ENCODE measurements around the gene ADTRP.

The ADTRP gene

DNA sequence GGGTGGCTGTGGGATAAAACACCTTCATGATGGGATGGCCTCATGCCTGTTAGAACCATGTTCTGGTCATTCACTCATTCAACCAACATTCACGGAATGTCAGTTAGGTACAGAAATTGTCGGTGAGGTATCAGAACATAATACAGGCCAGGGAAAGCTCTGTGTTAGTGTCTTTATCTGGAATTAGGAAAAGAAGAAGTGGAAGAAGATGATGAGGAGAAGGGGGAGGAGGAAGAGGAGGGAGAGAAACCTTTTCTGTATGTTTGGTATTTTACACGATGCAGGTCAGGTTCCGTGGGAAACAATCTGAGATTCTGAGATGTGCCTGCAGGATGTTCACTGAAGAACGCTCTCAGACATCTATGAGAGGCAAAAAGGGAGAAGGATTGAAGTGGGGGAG, 5.6 kb downstream of the ADTRP start:
- DNase-seq (ENCODE audit: low spot score) = no peak

DNA sequence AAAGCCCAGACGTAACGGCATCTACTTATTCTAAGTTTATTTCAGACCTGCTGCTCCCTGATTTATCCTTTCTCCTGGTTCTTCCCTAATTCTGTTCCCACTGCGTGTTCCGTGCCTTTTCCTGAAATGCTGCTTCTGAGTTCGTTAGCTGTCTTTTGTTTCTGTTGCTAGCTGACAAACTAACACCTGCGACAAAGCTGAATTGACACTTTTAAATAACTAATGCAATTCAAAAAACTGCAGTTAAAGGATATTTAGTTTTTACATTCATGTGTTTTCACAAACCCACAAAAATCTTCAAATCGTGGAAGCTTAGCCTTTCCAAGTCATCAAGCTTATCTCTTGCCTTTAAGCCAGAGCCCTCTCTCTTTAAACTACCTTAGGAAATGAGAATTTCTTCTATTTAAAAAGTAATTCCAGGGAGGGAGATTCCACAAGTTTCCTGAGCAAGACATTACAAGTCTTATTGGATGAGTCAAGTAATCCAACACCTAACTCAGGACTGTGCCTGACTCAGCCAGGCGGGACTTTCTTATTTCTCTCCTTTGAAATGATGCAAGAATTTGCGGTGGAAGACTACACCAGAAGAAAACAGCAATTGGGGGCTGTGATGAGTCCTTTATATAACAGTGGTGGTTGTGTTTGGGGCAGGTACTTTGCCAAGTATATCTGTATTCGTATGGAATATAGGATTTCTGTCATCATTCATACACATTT, 6.3 kb downstream of the ADTRP start:
- DNase-seq (ENCODE audit: low spot score) = peak; percentile 61

DNA sequence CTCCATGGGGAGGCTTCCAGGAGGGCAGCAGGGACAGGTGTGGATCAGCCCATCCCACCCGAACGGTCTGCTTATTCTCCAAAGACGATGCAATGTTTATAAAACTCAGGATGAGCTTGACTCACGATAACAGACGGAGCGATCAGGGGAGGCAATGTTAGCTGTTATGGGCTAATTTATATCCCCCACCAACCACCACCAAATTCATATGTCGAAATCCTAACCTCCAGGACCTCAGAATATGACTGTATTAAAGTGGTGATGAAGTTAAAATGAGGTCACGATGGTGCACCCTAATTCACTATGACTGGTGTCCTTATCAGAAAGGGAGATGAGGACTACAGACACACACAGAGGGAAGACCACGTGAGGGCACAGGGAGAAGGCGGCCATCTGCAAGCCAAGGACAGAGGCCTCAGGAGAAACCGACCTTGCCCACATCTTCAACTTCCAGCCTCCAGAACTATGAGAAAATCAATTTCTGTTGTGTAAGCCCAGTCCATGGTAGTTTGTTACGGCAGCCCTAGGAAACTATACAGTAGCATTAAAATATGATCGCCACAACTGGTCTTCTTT, 7.0 kb downstream of the ADTRP start:
- DNase-seq (ENCODE audit: low spot score) = no peak

DNA sequence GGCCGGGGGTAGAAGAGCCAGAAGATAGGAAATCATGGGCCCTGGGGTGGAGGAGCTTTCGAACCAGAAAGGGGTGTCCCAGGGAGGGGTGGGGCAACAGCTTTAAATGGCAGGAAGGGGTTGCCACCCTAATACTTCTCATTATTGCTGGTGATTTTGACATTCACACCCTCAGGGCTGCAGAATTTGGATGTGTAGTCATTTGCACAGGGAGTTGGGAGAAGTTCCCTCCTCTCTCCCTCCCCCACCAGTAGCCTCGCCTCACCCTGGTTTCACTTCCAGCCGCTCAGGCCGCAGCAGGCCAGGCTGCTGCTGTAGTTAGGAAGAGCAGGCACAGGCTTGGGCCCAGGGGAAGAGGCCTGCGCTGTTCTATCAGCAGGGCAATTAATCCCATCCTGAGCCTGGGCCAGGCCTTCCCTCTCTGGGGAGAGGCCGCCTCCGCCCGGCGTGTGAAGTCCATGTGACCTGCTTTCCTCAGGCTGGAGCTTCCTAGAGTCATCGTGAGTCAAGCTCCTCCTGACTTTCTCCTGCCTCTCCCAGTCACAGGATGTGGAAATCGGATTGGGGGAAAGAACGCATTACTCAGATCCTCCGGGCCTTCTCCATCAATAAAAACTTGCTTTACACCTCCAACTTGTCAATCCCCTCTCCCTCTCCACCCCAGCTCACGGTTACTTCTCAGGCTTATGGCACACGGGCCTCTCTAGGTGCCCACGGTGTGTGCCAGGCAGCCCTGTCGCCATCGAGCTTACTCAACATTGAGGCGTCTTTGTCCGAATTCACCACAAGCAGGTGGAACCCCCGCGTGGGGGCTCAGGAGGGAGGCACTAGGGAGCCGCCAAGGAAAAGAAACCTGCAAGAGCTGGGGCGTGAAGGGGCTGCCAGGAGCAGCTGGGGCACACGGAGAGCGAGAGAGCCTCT, 7.8 kb downstream of the ADTRP start:
- DNase-seq (ENCODE audit: low spot score) = peak; percentile 97

DNA sequence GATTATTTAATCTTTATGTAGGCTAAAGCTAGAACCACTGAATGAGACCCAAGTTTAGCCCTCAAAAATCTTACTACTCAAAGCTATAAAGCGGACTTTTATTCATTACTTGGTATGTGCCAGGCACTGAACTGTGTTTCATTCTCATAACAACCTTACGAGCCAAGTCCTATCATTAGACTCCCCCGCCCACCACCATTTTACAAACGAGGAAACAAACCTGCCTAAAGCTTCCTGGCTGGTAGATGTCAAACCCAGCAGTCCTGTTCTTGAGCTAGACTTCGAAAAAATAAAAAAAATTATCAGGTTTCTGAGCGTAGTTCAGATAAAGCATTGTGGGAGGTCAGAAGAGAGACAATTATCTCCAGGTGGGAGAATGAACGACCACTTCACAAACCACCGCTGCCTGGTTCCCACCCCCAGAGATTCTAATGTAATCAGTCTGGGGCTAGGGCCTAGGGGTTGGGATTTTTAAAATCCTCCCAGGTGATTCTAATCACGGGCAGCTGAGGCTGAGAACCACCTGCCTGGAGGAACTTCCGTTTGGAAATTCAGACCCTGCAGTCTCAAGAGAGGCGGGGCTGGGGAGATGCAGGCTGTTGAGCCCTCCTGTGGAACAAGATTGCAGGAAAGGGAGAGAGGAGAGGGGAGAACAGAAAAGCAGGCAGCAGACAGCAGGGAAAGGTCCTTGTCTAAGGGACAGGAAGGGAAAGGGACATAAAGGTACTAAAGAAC, 8.6 kb downstream of the ADTRP start:
- no peak for DNase-seq (ENCODE audit: low spot score)

DNA sequence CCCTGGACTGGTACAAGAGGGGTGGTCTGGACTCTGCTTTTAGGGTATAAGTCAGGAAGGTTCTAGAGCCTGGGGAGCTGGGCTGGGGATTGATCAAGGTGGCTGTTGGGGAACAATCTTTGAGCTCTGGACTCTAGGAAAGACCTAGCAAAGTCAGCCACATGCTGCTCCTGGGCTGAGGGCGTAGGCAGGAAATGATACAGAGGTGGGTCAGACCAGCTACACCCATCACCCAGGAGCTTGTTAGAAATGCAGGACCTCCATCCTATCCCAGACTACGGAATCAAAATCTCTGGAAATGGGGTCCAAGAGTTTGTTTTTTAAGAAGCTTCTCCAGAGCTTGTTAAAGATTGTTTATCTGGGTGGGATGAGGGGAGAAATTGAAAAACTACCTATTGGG, 9.4 kb downstream of the ADTRP start:
- DNase-seq (ENCODE audit: low spot score) = peak; percentile 77

DNA sequence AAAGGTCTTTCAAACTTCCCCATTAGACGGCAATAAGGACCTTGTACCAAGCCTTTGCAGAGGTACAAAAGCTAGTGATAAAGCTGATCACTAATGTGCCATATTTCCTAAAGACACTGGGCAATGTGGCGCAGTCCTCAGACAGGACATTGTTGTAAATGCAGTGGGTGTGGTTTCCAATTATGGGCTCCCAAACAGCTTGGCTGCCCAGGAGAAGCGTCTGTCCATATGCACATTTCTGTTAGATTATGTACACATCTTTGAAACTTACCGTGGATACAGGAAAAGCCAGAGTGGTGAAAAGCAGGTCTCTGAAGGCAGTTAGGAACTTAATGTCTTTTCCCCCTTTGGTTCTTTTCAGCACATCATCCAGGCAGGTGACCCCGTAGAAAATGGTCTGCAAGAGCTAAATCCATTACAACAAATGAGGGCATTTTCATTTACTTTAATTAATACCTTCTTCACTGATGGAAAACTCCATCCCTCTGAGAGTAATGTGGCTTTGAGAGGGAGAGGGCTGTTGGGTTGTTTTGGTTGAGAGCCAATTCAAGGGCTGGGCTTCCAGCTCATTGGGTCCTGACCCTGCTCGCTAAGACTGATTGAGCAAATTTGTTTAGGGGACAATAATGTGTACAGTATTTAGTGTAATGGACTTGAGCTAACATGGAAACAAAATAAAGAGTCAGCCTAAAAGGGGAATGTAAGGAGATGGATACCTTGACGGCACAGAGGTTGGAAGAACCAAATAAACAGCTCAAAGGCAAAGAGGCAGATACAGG, 10.4 kb downstream of the ADTRP start:
- no peak for DNase-seq (ENCODE audit: low spot score)

DNA sequence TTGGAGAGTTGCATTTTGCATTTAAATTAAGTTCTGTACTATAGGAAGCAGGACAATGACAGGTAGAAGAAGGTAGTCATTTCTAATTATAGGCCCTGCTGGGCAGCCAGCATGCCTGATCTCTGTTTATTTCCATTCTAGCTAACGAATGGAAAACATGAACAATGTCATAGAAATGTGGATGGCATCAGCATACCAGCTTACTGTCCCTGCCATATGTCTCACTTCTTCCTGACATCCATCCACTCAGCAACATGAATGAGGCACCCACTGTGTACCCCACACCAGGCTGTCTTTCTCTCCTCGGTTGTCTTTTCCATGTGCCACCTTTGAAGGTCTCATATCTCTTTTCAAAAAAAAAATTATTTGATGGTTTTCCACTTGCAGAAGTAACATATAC, 11.1 kb downstream of the ADTRP start:
- DNase-seq (ENCODE audit: low spot score) = no peak

DNA sequence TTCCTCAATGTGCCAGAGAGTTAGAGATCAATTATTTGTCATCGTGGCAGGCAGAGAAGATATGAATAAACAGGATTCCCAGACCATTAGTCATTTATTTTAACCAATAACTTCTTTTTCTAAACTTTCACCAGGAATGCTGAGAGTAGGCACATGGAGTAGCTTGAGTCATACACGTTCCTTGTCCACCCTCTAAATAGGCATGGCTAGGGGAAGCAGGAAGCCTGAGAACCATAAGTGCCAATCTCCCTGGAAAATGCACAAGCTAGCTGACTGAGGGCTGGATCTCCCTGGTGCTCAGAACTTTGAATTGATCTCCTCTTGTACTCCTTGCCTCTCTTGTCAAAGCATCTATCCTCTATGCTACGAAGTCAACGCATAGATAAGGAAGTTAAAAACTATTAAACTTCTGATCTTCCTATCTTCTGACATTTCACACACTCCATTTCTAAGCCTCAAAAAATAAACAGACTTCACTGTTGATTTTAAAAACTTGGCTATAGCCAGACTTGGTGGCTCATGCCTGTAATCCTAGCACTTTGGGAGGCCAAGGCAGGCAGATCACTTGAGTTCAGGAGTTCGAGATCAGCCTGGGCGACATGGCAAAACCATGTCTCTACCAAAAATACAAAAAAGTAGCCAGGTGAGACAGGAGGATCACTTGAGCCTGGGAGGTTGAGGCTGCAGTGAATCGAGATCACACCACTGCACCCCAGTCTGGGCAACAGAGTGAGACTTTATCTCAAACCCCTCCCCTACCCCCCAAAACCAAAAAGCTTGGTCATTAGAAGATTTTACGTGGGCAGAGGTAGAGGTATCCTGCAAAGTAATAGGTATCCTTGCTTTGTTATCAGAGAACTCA, 11.8 kb downstream of the ADTRP start:
- DNase-seq (ENCODE audit: low spot score) = peak; percentile 100

DNA sequence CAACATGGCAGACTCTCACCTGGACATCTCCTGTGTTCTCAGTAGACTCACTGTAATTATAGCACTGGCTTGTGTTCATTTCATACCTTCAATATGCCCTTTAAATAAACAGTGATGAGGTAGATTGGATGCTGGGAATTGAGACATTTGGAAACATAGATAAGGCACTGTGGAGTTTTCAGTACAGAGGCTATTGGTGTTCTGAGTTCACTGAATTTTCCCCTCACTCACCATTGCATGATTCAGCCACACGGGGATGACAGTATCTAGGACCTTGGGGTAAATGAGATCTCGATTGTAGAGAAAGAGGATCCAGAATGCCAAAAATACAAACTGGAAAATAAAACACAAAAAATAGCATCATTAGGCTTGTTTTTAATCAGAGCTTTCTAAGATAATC, 12.6 kb downstream of the ADTRP start:
- no peak for DNase-seq (ENCODE audit: low spot score)

DNA sequence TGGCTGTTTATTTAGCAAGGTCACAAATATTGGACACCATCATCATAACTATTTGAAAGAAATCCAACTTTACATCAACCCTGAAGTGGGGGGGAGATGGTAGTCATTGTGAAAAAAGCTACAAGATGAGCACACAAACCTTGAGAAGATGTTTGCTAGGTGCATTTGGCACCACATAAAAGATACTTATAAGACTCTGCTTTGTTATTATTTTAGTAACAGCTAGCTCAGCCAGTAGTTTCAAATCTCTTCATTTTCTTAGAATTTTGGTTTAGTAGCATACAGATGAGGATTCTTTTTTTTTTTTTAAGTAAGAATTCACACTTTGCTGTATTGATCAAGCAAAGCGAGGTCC, 14.4 kb downstream of the ADTRP start:
- no peak for DNase-seq (ENCODE audit: low spot score)

DNA sequence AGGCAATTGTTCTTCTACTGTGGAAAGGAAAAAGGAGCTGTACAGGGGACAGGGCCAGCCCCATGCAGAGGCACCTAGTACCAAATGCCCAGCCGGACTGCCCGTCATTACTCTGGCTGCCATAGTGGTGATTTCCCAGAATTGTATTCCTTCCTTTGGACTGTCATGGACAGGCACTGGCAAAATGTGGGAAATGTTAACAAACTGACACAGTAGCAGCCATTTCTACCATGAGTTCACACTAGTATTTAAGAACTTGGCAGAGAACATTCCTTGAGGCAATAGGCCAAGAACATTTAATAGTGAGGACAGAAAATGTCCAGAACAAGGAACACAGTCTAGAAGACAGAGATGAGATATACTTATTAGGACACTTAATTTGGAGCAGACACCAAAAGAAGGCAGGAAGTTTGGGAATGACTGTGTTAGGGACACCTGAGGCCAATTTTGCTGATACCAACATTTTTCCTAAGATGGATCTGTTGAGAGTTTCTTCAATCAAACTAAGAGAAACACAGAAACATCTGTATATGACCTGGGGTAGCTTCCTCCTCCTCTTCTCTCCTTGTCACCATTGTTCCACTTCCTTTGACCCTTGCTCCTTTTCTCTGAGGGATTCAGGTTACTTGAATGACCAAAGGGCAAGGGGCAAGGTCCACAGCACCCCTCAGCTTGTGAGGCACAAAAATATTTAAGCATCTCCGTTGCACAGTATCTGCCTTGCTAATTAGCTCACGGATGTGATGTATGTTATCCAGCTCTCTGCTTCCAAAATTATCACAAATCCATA, 14.9 kb downstream of the ADTRP start:
- DNase-seq (ENCODE audit: low spot score) = no peak

DNA sequence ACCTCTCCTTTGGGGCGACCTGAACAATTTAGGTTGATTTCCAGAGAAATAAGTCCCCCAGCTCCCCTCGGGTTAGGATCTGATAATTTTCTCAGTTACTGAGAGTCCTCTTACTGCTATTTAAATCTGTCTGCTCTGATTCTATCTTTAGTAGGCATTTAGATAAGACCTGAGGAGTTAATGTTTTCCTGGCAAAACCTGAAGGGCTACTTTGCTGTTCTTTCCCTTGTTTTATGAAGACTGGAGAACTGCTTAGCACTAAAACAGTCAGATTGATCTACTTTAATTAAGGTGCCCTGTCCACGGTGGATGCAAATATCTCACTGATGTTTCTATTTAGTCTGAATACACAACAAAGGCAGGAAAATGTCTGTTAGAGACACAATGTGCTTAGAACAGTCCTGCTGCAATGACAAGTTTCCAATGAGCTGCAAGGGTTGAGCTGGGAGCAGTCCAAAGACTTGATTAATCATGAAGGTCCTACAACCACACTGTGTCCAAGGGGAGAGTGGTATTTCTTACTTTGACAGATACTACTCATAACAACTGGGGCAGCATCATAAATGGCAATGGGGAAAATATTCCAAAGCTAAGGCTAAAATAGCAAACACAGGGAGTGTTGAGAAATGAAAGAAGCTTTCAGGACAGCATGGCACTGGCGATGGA, 15.7 kb downstream of the ADTRP start:
- no peak for DNase-seq (ENCODE audit: low spot score)

DNA sequence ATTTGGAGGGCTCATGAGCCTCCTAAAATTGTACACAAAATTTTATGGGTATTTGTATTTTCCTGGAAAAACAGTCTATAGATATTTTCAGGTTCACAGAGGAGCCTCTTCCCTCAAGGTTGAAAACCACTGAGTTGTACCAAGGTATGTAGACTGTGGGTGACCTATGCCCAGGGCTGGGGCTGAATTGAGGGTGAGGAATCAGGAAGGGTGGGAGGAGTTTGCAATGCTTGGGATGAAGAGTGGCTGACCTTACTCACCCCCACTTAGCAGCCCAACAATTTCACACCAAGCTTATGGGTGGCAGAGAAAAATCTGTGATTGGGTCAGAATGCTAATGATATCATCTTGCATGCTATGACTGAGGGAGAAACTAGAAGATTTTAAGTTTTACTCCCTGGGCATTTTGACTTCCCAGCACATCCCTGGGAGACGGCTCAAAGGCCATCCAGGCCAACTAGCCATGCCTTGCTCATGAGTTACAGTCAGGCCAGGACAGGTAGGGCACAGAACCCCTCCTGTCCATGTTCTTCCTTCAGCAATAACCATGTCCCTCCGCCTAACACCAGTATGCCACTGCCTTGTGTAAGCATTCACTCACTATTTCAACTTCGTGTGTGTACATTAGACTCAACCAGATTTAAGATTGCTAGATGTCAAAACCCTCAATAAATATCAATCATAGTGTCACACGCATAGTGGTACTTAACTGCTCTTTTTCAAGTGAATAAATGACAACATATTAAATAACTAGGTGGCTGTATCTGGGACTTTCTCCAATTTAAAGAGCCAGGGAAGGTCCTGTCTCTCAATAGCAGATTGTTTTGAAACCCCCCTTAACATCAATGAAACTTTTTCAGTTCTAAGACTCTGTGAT, 16.6 kb downstream of the ADTRP start:
- DNase-seq (ENCODE audit: low spot score) = no peak

DNA sequence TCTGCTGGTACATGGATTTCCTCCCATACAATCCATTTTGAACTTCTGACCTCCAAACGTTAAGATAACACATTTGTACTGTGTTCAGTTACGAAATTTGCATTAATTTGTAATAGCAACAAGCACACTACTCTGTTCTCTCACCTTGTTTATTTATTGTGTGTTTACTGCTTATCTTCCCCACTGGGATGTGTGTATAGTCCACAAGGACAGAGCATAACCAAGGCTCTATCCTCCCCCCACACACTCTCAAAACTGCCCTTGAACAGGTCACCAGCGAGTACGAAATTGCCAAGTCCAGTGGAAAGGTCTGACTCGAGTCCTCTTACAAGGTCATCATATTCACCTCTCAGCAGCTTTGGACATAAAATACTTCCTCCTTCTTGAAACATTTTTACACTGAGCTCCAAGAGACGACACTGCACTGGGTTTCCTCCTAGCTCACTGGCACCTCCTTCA, 18.6 kb downstream of the ADTRP start:
- DNase-seq (ENCODE audit: low spot score) = no peak

DNA sequence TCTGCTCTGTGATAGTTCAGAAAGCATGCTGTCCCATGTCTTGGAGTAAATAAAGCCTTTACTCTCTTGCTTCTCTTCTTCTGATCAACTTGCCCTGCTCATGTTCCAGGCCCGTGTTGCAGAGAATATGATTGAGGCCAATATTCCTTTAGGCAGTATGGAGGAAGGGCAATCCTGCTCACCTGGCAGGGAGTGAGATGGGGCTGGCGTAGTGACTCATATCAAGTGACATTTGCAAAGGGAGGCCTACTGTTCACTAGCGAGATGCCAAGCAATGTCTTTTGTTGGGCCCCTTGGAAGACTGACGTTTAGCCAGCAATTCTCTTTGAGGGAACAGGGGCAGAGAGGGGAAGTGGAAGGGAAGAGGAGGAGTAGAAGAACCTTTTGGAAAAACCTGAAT, 19.7 kb downstream of the ADTRP start:
- no peak for DNase-seq (ENCODE audit: low spot score)

DNA sequence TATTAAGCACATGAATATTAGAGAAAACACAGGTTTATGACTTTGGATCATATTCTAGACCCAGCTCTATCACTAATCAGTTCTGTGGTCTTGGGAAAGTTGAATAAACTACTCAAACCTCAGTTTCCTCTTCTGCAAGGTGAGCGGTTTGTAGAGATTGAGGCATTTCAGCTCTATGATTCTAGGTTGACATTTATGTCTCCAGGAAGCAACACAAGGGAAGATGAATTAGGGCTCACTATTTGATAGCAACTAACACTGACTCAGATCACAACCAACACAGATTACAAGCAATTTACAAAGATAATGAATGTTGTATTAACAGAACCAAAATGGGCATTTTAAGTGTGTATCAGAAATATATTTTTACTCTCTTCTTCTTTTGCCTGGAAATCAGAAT, 21.9 kb downstream of the ADTRP start:
- DNase-seq (ENCODE audit: low spot score) = no peak

DNA sequence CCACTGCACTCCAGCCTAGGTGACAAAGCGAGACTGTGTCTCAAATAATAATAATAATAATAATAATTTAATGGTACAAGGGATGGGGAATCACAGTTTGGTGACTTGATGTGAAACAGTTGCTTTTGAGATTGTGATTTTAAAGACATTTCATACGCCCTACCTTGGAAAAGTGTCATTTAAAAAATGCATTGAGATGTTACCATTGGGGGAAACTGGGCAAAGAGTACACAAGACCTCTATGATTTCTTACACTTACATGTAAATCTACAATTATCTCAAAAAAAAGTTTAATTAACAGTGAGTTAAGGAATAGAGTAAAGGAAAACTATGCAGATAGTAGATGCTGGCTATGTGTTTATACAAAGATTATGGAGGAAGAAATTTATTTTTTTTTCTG, 22.3 kb downstream of the ADTRP start:
- no peak for DNase-seq (ENCODE audit: low spot score)
